GM12872 (cell line): ENCODE measurements around the gene ANKS1B.

Experiments used
- CTCF ChIP-seq: IDR thresholded peaks from 3 replicates; pipeline ENCODE4 v1.5.1; 2011; ENCODE audit warnings: low read depth, mild to moderate bottlenecking, low read length, moderate library complexity; ENCODE audit not compliant: insufficient read depth

Gene ANKS1B

GRCh38 chr12:98882526-98882925 is 1102.2 kb downstream of the ANKS1B start:
- TF ChIP-seq CTCF: no peak

GRCh38 chr12:98873776-98874175 is 1111.0 kb downstream of the ANKS1B start:
- TF ChIP-seq CTCF: no peak

GRCh38 chr12:98870504-98870903 is 1114.2 kb downstream of the ANKS1B start:
- no peak for TF ChIP-seq CTCF

GRCh38 chr12:98869886-98870503 is 1114.7 kb downstream of the ANKS1B start:
- no peak for TF ChIP-seq CTCF

- TF ChIP-seq CTCF: no peak
Measured at GRCh38 chr12:98868538-98868937, 1116.2 kb downstream of the ANKS1B start.

- TF ChIP-seq CTCF: no peak
Measured at GRCh38 chr12:98868076-98868475, 1116.7 kb downstream of the ANKS1B start.

GRCh38 chr12:98864363-98864762 is 1120.4 kb downstream of the ANKS1B start:
- no peak for TF ChIP-seq CTCF
